Epithelial cell of proximal tubule (primary cell): Measurements from ENCODE around the gene MPPED2. TPM values are rescaled to one million over a fixed set of nuclear protein-coding genes. Genes with fewer than 3 reads are reported as not detected.

Source experiments
- DNase-seq: peaks from one replicate; pipeline ENCODE4 v3.0.0-alpha.2; 2011; ENCODE audit warnings: low read depth
- H3K4me3 ChIP-seq: 2 replicates; pipeline ENCODE4 v1.5.1; 2011; ENCODE audit warnings: low read depth, mild to moderate bottlenecking, low read length
- total RNA-seq: library from RNA; depleted of rRNA; stranded (reverse); fragments of >200 nt; gene quantifications from 2 replicates; pipeline ENCODE4 v1.2.3, GENCODE V29; 2015
- TF ChIP-seq, protein P1 (sequence below): conservative IDR thresholded peaks from 2 replicates; pipeline ENCODE4 v1.5.1; 2012; ENCODE audit warnings: low read depth, mild to moderate bottlenecking, low read length

MPPED2 gene
- total RNA-seq, 1 donor from 2014 or later, result 0.17 TPM

DNA sequence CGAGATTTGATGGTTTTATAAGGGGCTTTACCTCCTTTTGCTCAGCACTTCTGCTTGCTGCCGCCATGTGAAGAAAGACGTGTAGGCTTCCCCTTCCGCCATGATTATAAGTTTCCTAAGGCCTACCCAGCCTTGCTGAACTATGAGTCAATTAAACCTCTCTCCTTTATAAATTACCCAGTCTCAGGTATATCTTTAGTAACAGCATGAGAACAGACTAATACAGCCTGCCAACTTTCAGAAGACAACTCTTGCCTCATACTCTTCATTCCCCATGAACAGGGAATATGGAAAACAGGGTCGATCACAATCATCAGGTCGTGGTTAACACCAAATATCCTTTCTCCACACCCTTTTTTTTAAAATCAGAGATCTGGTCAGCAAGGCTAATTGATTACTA, 83.0 kb downstream of the MPPED2 start:
- no peak overlapping the region for H3K4me3 ChIP-seq
- no peak for DNase-seq
- TF ChIP-seq, protein P1, sequence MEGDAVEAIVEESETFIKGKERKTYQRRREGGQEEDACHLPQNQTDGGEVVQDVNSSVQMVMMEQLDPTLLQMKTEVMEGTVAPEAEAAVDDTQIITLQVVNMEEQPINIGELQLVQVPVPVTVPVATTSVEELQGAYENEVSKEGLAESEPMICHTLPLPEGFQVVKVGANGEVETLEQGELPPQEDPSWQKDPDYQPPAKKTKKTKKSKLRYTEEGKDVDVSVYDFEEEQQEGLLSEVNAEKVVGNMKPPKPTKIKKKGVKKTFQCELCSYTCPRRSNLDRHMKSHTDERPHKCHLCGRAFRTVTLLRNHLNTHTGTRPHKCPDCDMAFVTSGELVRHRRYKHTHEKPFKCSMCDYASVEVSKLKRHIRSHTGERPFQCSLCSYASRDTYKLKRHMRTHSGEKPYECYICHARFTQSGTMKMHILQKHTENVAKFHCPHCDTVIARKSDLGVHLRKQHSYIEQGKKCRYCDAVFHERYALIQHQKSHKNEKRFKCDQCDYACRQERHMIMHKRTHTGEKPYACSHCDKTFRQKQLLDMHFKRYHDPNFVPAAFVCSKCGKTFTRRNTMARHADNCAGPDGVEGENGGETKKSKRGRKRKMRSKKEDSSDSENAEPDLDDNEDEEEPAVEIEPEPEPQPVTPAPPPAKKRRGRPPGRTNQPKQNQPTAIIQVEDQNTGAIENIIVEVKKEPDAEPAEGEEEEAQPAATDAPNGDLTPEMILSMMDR, result no peak

DNA sequence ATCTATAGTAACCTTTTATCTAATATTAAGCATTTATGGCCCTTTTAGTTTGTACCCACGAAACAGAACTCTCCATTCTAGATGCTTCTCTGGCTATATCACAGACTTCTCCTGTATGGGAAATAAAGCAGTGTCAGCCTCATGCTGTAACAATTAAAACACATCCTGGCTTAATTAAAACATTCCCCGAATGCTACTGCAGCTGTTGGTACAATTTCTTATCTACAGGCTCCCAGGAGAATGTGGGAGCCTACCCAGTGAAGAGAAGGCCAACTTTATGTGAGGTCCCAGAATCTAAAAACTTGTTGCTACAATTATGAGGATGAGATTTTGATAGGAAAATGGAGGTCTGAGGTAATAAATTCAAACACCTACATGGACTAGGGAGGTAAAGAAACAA, 83.8 kb downstream of the MPPED2 start:
- DNase-seq, result no peak
- TF ChIP-seq, protein P1, result no peak
- H3K4me3 ChIP-seq, result no peak overlapping the region

DNA sequence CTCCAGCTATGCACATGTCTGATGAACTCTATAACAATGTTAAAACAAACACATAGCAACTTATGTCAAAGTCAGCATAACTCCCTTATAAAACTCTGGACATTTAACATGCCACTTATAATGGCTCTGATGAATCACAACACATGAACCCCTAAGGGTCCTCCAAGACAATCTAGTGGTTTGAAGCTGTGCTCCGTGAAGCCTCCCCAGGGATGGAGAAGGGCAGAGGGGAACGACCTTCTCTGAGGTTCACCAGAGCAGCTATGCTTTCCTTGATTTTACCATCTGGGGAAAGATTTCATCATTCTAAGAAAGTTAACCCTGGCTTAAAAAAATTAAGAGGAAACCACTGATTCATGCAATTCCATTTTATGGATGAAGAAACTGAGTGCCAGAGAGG, 84.4 kb downstream of the MPPED2 start:
- TF ChIP-seq, protein P1, result no peak
- DNase-seq, result no peak
- no peak overlapping the region for H3K4me3 ChIP-seq

DNA sequence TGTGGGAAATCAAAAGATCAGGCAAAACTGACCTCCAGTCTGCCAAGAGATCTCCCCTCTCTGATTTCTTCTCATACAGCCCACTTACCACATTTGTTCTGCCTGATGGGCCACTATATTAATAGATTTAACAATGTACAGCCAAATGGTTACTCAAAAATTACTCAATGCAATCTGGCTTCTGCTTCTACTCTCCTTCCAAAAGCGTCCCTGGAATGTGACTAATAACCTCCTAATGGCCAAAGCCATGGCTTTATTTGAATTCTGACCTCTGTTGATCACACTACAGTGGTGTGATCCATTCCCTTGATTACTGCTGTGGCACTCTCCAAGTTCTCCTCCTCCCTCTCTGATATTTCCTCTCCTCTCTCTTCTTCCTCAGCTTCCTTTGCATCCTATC, 86.2 kb downstream of the MPPED2 start:
- DNase-seq, result no peak
- TF ChIP-seq, protein P1, result no peak
- no peak overlapping the region for H3K4me3 ChIP-seq

DNA sequence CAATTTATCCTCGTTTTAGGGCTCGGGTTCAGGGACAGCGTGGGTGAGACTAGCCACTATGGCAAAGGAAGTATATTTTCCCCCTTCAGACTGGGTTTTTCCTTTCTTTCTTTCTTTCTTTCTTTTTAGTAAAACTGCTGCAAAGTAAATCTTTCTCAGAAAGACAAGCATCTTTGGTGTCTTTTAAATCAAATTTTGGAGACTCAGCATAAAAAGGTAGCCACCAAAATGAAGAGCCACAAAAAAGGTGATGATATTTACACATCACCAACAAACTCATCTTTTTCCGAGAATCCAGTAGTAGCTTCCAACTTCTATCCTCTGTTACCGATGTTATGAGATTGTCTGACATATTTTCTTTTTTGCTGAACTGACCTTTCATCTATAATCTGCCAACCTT, 88.6 kb downstream of the MPPED2 start:
- H3K4me3 ChIP-seq, result no peak overlapping the region
- no peak for DNase-seq
- TF ChIP-seq, protein P1, result no peak

DNA sequence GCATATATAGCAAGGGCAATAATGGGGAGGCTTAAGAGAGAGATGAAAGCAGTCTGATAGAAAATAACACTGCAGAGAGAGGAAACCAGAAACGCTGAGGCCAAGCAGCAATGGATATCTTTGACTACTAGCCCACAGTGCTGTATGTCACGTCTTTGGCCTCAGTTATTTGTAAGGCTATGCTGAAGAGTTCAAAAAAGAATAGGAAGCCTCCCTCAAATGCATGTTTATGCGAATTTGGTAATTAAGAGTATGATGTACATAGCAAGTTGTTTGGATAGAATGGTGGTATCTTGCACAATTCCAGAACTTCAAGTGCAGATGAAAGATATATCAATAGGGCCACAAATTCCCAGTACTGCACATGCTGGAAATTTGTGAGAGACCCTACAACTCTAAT, 89.2 kb downstream of the MPPED2 start:
- H3K4me3 ChIP-seq, result no peak overlapping the region
- no peak for DNase-seq
- TF ChIP-seq, protein P1, result no peak

DNA sequence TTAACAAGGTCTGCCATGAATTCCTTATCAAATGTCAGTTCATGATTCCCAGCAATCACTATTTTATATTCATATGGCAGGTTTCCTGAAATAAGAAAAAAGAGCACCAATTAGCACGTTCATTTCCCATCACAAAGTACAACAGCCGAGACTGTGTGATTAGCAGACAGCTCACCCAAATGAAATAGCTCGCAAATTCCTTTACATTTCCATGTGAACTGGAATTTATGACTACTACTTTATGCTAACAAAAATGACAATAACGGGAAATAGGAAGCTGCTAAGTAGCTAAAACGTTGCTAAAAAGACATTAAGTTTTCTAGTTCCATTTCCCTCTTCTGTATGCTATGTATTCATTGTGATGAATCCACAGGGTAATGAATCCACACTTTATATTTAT, 90.7 kb downstream of the MPPED2 start:
- H3K4me3 ChIP-seq, result no peak overlapping the region
- DNase-seq, result no peak
- TF ChIP-seq, protein P1, result no peak
